HCT116 (cell line): ENCODE data around the gene ITPK1. TPM values are rescaled to one million over a fixed set of nuclear protein-coding genes. Genes with fewer than 3 reads are reported as not detected.

Source experiments
- ATAC-seq: fragments of 200-7000 bp; cut with Tn5 transposase; 2 replicates; pipeline ENCODE4 v1.9.1; 2020; ENCODE audit warnings: mild to moderate bottlenecking, moderate library complexity
- BruUV-seq: library from RNA; stranded (reverse); fragments of 400-500 nt; replicated peaks from 2 replicates; lab custom pipeline; 2021; lab: Mats Ljungman, UMichigan
- CTCF ChIA-PET: fragments of 300-600 bp; sonication (Branson Sonifier 250); formaldehyde crosslinking; loops from one replicate; lab custom pipeline; 2021; ENCODE audit warnings: antibody characterized with exemption; lab: Charles Lee
- POLR2A ChIA-PET: fragments of 300-600, 350-600 bp; sonication (Branson Sonifier 250); formaldehyde crosslinking; loops from one replicate; lab custom pipeline; 2021; ENCODE audit warnings: antibody characterized with exemption; lab: Charles Lee
- RAD21 ChIA-PET, 2 experiments: fragments of 300-600 bp; sonication (Branson Sonifier 250); formaldehyde crosslinking; loops; one replicate each; lab custom pipeline; 2023; ENCODE audit warnings: low total read pairs in 2 of 2; ENCODE audit not compliant: uncharacterized antibody in 2 of 2, unreplicated experiment in 2 of 2, low non-redundant PET in 1 of 2; lab: Charles Lee
- DNase-seq: peaks from one replicate; pipeline ENCODE4 v3.0.0-alpha.2; 2010; ENCODE audit warnings: low read depth, low spot score
- H2AFZ ChIP-seq: fragments of 200-600 bp; shearing (Covaris generic), sonication (generic); 2 replicates; pipeline ENCODE4 v1.6.1; 2017; ENCODE audit warnings: low read depth, mixed run types, mixed read lengths, antibody characterized with exemption, low read length; ENCODE audit not compliant: poor library complexity, severe bottlenecking
- H3K27ac ChIP-seq: 2 replicates; pipeline ENCODE4 v1.5.1; 2012; ENCODE audit warnings: low read depth, low read length
- H3K27me3 ChIP-seq: fragments of 200-600 bp; sonication (generic); 2 replicates; pipeline ENCODE4 v1.6.1; 2016; ENCODE audit warnings: mixed run types, low read length, mixed read lengths; ENCODE audit not compliant: insufficient read depth
- H3K36me3 ChIP-seq, 2 experiments: fragments of 200-500 bp in 1 of 2; fragments of 200-600 bp in 1 of 2; sonication (Bioruptor generic) in 1 of 2; sonication (generic) in 1 of 2; 2 replicates each; pipeline versions ENCODE4 v1.5.1 to v1.6.1; 2014 to 2016; ENCODE audit warnings: low read length in 2 of 2, inconsistent platforms in 1 of 2, mixed read lengths in 1 of 2, mixed run types in 1 of 2; ENCODE audit not compliant: insufficient read depth in 2 of 2, control insufficient read depth in 1 of 2
- H3K4me1 ChIP-seq, 2 experiments: fragments of 200-600 bp in 1 of 2; sonication (generic) in 1 of 2; 2 replicates each; pipeline versions ENCODE4 v1.5.1 to v1.6.1; 2012 to 2017; ENCODE audit warnings: low read length in 2 of 2, inconsistent platforms in 1 of 2, mild to moderate bottlenecking in 1 of 2, mixed read lengths in 1 of 2, mixed run types in 1 of 2, moderate library complexity in 1 of 2; ENCODE audit not compliant: insufficient read depth in 2 of 2, control insufficient read depth in 1 of 2
- H3K4me2 ChIP-seq: fragments of 200-600 bp; sonication (generic); 2 replicates; pipeline ENCODE4 v1.6.1; 2017; ENCODE audit warnings: mixed run types, low read length, mixed read lengths
- H3K4me3 ChIP-seq, 2 experiments: fragments of 200-600 bp in 1 of 2; sonication (generic) in 1 of 2; replicated peaks in 1 of 2; 2 replicates each; pipeline ENCODE4 v1.5.1; 2011 to 2016; ENCODE audit warnings: low read length in 2 of 2, control low read depth in 1 of 2, low read depth in 1 of 2, mild to moderate bottlenecking in 1 of 2, mixed read lengths in 1 of 2, mixed run types in 1 of 2
- H3K79me2 ChIP-seq: fragments of 200-600 bp; sonication (generic); 2 replicates; pipeline ENCODE4 v1.6.1; 2017; ENCODE audit warnings: mild to moderate bottlenecking, mixed run types, low read length, moderate library complexity, mixed read lengths; ENCODE audit not compliant: insufficient read depth
- H3K9ac ChIP-seq: fragments of 200-600 bp; sonication (generic); 2 replicates; pipeline ENCODE4 v1.6.1; 2016; ENCODE audit warnings: low read length, mixed read lengths
- H3K9me2 ChIP-seq: fragments of 200-600 bp; sonication (generic), shearing (Covaris generic); 2 replicates; pipeline ENCODE4 v1.6.1; 2017; ENCODE audit warnings: mixed run types, mild to moderate bottlenecking, moderate library complexity; ENCODE audit not compliant: insufficient read depth
- H3K9me3 ChIP-seq, 2 experiments: fragments of 200-500 bp in 1 of 2; fragments of 200-600 bp in 1 of 2; sonication (Bioruptor generic) in 1 of 2; sonication (generic) in 1 of 2; 2 replicates each; pipeline ENCODE4 v1.6.1; 2014 to 2017; ENCODE audit warnings: low read length in 2 of 2, mixed read lengths in 2 of 2, inconsistent platforms in 1 of 2, low read depth in 1 of 2, mild to moderate bottlenecking in 1 of 2, mixed run types in 1 of 2, moderate library complexity in 1 of 2; ENCODE audit not compliant: control insufficient read depth in 1 of 2, insufficient read depth in 1 of 2
- H4K20me1 ChIP-seq: fragments of 200-600 bp; sonication (generic), shearing (Covaris generic); 2 replicates; pipeline ENCODE4 v1.6.1; 2017; ENCODE audit warnings: mixed run types, mild to moderate bottlenecking, moderate library complexity; ENCODE audit not compliant: insufficient read depth
- CBX3 ChIP-seq: IDR thresholded peaks from 2 replicates; pipeline ENCODE4 v1.6.1; 2012; ENCODE audit warnings: low read depth
- CEBPB ChIP-seq: IDR thresholded peaks from 2 replicates; pipeline ENCODE4 v1.6.1; 2012; ENCODE audit warnings: low read depth
- EGR1 ChIP-seq: IDR thresholded peaks from 2 replicates; pipeline ENCODE4 v1.6.1; 2012; ENCODE audit warnings: low read depth
- EZH2 ChIP-seq: fragments of 200-600 bp; sonication (generic); IDR thresholded peaks from 2 replicates; pipeline ENCODE4 v1.6.1; 2017; ENCODE audit warnings: antibody characterized with exemption, mixed run types
- POLR2A ChIP-seq: IDR thresholded peaks from 2 replicates; pipeline ENCODE4 v1.7.0; 2011; ENCODE audit warnings: borderline replicate concordance; ENCODE audit not compliant: insufficient read depth, insufficient read length; ENCODE audit errors: extremely low read depth
- POLR2AphosphoS5 ChIP-seq: IDR thresholded peaks from 2 replicates; pipeline ENCODE4 v1.6.1; 2011; ENCODE audit warnings: mild to moderate bottlenecking, low read depth, low read length, moderate library complexity
- SP1 ChIP-seq: IDR thresholded peaks from 2 replicates; pipeline ENCODE4 v1.6.1; 2012; ENCODE audit warnings: low read depth
- ZBTB33 ChIP-seq: IDR thresholded peaks from 2 replicates; pipeline ENCODE4 v1.6.1; 2011; ENCODE audit warnings: mild to moderate bottlenecking, low read length, moderate library complexity; ENCODE audit not compliant: insufficient replicate concordance; ENCODE audit errors: extremely low read depth
- ZFX ChIP-seq: fragments of 450-650 bp; IDR thresholded peaks from 2 replicates; pipeline ENCODE4 v1.6.1; 2017
- intact Hi-C: fragments of 100-400 bp; cut with micrococcal nuclease; formaldehyde crosslinking; loops from 2 replicates; pipeline ENCODE4 v1.10.0; 2022
- total RNA-seq: library from RNA; stranded (reverse); gene quantifications from one replicate; pipeline ENCODE4 v1.2.1, GENCODE V29; 2021; ENCODE audit not compliant: unreplicated experiment
- TF ChIP-seq, protein P1 (sequence below): IDR thresholded peaks from 2 replicates; pipeline ENCODE4 v1.6.1; 2012; ENCODE audit warnings: low read depth

Gene ITPK1
- total RNA-seq, 1 experiment from 2014 or later, result 70.2 TPM

GRCh38 chr14:93115069-93115820 lies 480 bp downstream of the ITPK1 start:
- peak; percentile 51 for DNase-seq
- Histone ChIP-seq H3K4me3 (peak overlapping the region; percentile 73 to 92), H3K27ac (peak overlapping the region; percentile 90), H2AFZ (no peak overlapping the region), H3K4me2 (peak overlapping the region; percentile 98), H3K79me2 (peaks cover 33% of the 10 kb centered on the region), H3K9ac (peak overlapping the region; percentile 84), H4K20me1 (peaks cover 3% of the 10 kb centered on the region; the same call in 1 of the 2 replicates), H3K9me3 (no peaks in the 10 kb centered on the region), H3K27me3 (no peaks in the 10 kb centered on the region), H3K9me2 (no peaks in the 10 kb centered on the region), H3K36me3 (no peaks in the 10 kb centered on the region), H3K4me1 (peaks cover 16 to 34% of the 10 kb centered on the region in 2 experiments; a peak in 3 of 4 replicates)
- ChIA-PET RAD21 (no interaction called here), POLR2A (interaction anchor here (0.9 to 1.8 kb wide), 4 partner anchors 10 to 163 kb away, joined by 3 to 6 read pairs (median 4); no protein-coding TSS in a partner anchor), CTCF (interaction anchor here (0.8 to 3.1 kb wide), 8 partner anchors 17 to 503 kb away, joined by 3 to 46 read pairs (median 4); no protein-coding TSS in a partner anchor)
- ATAC-seq, result peak; percentile 83
- TF ChIP-seq POLR2A (no peak), ZFX (peak; percentile 58), EGR1 (peak; percentile 41), SP1 (no peak), ZBTB33 (no peak), EZH2 (no peak), POLR2AphosphoS5 (peak; percentile 68), CBX3 (no peak), CEBPB (no peak)
- TF ChIP-seq, protein P1, sequence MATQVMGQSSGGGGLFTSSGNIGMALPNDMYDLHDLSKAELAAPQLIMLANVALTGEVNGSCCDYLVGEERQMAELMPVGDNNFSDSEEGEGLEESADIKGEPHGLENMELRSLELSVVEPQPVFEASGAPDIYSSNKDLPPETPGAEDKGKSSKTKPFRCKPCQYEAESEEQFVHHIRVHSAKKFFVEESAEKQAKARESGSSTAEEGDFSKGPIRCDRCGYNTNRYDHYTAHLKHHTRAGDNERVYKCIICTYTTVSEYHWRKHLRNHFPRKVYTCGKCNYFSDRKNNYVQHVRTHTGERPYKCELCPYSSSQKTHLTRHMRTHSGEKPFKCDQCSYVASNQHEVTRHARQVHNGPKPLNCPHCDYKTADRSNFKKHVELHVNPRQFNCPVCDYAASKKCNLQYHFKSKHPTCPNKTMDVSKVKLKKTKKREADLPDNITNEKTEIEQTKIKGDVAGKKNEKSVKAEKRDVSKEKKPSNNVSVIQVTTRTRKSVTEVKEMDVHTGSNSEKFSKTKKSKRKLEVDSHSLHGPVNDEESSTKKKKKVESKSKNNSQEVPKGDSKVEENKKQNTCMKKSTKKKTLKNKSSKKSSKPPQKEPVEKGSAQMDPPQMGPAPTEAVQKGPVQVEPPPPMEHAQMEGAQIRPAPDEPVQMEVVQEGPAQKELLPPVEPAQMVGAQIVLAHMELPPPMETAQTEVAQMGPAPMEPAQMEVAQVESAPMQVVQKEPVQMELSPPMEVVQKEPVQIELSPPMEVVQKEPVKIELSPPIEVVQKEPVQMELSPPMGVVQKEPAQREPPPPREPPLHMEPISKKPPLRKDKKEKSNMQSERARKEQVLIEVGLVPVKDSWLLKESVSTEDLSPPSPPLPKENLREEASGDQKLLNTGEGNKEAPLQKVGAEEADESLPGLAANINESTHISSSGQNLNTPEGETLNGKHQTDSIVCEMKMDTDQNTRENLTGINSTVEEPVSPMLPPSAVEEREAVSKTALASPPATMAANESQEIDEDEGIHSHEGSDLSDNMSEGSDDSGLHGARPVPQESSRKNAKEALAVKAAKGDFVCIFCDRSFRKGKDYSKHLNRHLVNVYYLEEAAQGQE, result no peak
- intact Hi-C loops, result loop anchor here (10.0 kb wide), 1 partner anchor 500 kb away; no protein-coding TSS in a partner anchor
- BruUV-seq, result no TSS peak
